CD4-positive, CD25-positive, alpha-beta regulatory T cell (primary cell): ENCODE measurements around the gene PLCB1. TPM values are rescaled to one million over a fixed set of nuclear protein-coding genes. Genes with fewer than 3 reads are reported as not detected.

ENCODE experiments used
- ATAC-seq, 2 donors: fragments of 150-1000 bp; cut with Tn5 transposase; one replicate each; pipeline ENCODE4 v1.10.0; 2021; ENCODE audit warnings: low read depth in 2 of 2, moderate number of reproducible peaks in 2 of 2, moderate library complexity in 1 of 2
- DNase-seq, 3 donors: peaks; one replicate each; pipeline versions ENCODE4 v3.0.0 to v3.0.0-alpha.2; 2012 to 2022; ENCODE audit warnings: mixed read lengths in 1 of 3
- H3K27ac ChIP-seq: one replicate; pipeline ENCODE4 v1.7.0; 2013; ENCODE audit warnings: mild to moderate bottlenecking, low read length; ENCODE audit not compliant: insufficient read depth, poor library complexity, severe bottlenecking
- H3K27me3 ChIP-seq: one replicate; pipeline ENCODE4 v1.7.0; 2013; ENCODE audit warnings: low read length; ENCODE audit not compliant: control insufficient read depth, insufficient read depth
- H3K36me3 ChIP-seq: one replicate; pipeline ENCODE4 v1.7.0; 2013; ENCODE audit warnings: mild to moderate bottlenecking, low read length, moderate library complexity; ENCODE audit not compliant: control insufficient read depth, insufficient read depth
- H3K4me1 ChIP-seq: 2 replicates; pipeline ENCODE4 v1.7.0; 2013; ENCODE audit warnings: mild to moderate bottlenecking, low read length; ENCODE audit not compliant: insufficient read depth, control insufficient read depth, poor library complexity, severe bottlenecking
- H3K4me3 ChIP-seq: one replicate; pipeline ENCODE4 v1.7.0; 2013; ENCODE audit warnings: low read depth, mild to moderate bottlenecking, low read length, moderate library complexity
- H3K9me3 ChIP-seq, 2 experiments: 1 replicate in 1 of 2; 2 replicates in 1 of 2; pipeline ENCODE4 v1.7.0; 2013; ENCODE audit warnings: low read length in 2 of 2, mild to moderate bottlenecking in 1 of 2, moderate library complexity in 1 of 2; ENCODE audit not compliant: control insufficient read depth in 2 of 2
- H3K27ac Mint-ChIP-seq, 3 donors: one replicate each; pipeline ENCODE4 v1.8.0; 2020 to 2022; ENCODE audit warnings: mild to moderate bottlenecking in 3 of 3, mixed read lengths in 3 of 3, moderate library complexity in 2 of 3
- H3K27me3 Mint-ChIP-seq: one replicate; pipeline ENCODE4 v1.8.0; 2022; ENCODE audit warnings: mild to moderate bottlenecking, mixed read lengths
- H3K36me3 Mint-ChIP-seq: one replicate; pipeline ENCODE4 v1.8.0; 2020; ENCODE audit warnings: mixed read lengths
- H3K4me1 Mint-ChIP-seq, 4 donors: one replicate each; pipeline ENCODE4 v1.8.0; 2020 to 2022; ENCODE audit warnings: mixed read lengths in 4 of 4, mild to moderate bottlenecking in 1 of 4
- H3K4me3 Mint-ChIP-seq, 4 donors: one replicate each; pipeline ENCODE4 v1.8.0; 2020 to 2022; ENCODE audit warnings: mild to moderate bottlenecking in 4 of 4, mixed read lengths in 4 of 4, moderate library complexity in 3 of 4
- H3K9me3 Mint-ChIP-seq, 7 donors: one replicate each; pipeline ENCODE4 v1.8.0; 2020 to 2022; ENCODE audit warnings: mixed read lengths in 7 of 7, mild to moderate bottlenecking in 3 of 7, moderate library complexity in 2 of 7
- polyA plus RNA-seq, 4 donors: library from polyadenylated mRNA; unstranded; fragments of 300-500 nt; fragmentation: Illumina TruSeq; gene quantifications; one replicate each; pipeline ENCODE4 v1.2.3, GENCODE V29; 2021
- total RNA-seq: library from RNA; stranded (reverse); gene quantifications from one replicate; pipeline ENCODE4 v1.2.3, GENCODE V29; 2022

PLCB1 gene
- total and polyA plus RNA-seq, 5 donors from 2014 or later = 0.17 to 1.8 (median 0.44) TPM; not detected in 2

DNA sequence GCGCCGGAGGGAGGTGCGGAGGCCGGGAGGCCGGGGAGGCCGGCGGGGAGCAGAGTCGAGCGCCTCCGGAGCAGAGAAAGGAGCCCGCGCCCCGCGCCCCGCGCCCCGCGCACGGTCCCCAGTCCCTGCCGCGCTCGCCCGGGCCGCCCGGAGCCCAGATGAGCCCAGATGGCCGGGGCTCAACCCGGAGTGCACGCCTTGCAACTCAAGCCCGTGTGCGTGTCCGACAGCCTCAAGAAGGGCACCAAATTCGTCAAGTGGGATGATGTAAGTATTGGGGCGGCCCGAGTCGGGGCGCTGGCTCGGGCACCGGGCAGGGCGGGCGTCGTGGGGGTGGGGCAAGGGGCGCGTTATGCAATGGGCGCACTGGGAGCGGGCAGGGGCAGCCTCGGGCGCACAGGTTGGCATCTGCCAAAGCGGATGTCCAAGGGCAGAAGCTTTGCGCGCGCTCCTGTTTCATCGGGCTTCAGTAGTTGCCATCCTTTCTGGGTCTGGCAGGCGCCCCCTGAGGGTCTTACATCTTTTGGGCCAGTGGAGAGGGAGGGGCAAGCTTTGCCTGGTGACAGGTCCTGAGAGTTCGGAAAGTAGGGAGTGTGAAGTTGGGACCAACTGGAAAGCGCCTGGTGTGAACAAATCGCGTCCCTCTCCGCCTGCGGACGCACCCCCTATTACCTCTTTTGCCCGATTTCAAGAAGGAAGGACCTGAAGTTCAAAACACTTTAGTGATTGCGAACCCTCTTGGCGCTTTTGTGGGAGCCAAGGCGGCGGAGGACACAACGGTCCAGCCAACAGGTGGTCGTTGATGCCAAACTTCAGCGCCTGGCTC lies 631 bp downstream of the PLCB1 start:
- no peaks in the 10 kb centered on the region for H3K36me3 Mint-ChIP-seq
- DNase-seq = peak in 1 of 3 donors; percentile 9

DNA sequence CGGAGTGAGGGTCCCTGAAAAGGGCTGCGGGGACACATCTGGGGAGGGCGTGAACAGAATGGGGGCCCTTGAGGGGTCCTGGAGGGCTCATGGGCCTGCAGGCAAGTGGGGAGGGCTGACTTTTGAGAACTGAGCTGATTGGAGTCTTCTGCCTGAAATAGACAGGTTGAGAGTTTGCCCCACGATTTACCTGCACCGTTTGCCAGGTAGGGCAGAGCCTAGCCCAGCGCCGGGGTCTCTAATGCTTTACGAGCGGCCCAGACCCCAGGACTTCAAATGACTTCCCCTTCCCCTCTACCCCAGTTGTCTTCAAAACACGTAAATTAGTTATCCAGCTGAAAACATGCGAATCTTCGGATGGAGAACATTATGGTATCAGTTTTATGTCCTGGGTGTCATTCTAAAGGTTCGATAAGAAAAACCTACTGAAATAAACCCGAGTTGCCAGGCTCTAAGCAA lies 1.3 kb downstream of the PLCB1 start:
- no peaks in the 10 kb centered on the region for H3K9me3 ChIP-seq
- Mint-ChIP-seq H3K27ac (no peak overlapping the region), H3K36me3 (no peaks in the 10 kb centered on the region), H3K9me3 (peaks cover 0 to 5% (median 0%) of the 10 kb centered on the region in 7 donors), H3K27me3 (peaks cover 52% of the 10 kb centered on the region), H3K4me3 (peak overlapping the region in 3 of 4 donors; percentile 21 to 66 (median 38)), H3K4me1 (peaks cover 0 to 13% (median 0%) of the 10 kb centered on the region in 4 donors)
- no peaks in the 10 kb centered on the region for H3K36me3 ChIP-seq
- H3K27ac ChIP-seq = no peak overlapping the region
- H3K27me3 ChIP-seq = peaks cover 7% of the 10 kb centered on the region
- ATAC-seq (no peak), DNase-seq (no peak)
- H3K4me1 ChIP-seq = peaks cover 4% of the 10 kb centered on the region
- H3K4me3 ChIP-seq = no peak overlapping the region

More for the DNA sequence above, 631 bp downstream of the PLCB1 start:
- no peak overlapping the region for H3K4me3 ChIP-seq
- ATAC-seq = peak; percentile 5 to 20
- peaks cover 4% of the 10 kb centered on the region for H3K4me1 ChIP-seq
- peaks cover 56% of the 10 kb centered on the region for H3K27me3 Mint-ChIP-seq
- H3K9me3 Mint-ChIP-seq = peaks cover 0 to 5% (median 0%) of the 10 kb centered on the region in 7 donors
- no peaks in the 10 kb centered on the region for H3K36me3 ChIP-seq
- H3K27me3 ChIP-seq = peaks cover 7% of the 10 kb centered on the region
- H3K27ac ChIP-seq = no peak overlapping the region
- no peak overlapping the region for H3K27ac Mint-ChIP-seq
- peak overlapping the region in 2 of 4 donors; percentile 54 to 66 for H3K4me3 Mint-ChIP-seq
- no peaks in the 10 kb centered on the region for H3K9me3 ChIP-seq
- H3K4me1 Mint-ChIP-seq = peaks cover 0 to 13% (median 0%) of the 10 kb centered on the region in 4 donors

DNA sequence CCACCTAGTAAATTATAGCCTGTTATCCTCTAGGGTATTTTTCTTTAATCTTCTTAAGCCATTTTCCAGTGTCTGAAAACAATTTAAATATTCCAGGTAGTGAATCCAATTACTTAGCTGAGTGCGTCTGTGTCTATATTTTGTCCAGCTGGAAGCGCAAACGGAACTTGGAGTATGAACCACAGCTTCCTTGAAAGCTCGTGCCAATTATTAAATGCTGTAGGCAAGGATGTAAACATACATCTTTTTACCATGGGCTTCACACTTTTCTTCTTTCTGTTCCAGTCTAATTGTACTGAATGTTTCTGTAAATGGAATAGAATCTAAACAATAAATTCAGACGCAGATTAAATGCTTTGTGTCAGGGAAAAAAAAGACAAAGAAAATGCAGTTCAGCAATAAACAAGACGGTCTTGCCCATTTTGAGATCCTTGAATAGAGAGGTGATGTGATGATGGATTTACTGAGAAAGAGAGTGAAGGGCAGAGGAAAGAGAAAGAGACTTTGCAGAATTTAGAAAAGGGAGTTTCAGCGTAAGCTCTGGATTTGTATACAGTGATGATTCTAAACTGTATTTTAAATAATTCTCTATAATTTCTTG lies 1.9 kb downstream of the PLCB1 start:
- no peak for ATAC-seq
- H3K27ac ChIP-seq = no peak overlapping the region

DNA sequence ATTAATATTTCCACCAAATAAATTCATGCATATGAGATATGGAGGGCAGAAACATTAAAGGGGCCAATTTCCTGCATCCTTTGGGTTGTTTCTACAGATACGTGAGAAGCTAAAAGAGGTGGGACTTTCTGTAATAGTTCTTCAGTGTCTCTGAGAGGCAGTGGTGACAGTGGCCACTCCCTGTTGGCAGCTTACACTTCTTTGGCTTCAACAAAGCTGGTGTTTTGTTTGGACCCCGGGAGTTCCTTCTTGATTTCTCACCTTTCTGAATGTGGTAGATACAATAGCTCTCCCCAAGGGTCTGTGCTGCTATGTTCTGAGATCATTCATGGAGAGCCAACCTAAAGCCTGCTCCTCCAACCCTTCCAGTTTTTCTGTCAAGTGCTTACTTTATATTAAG lies 7.8 kb downstream of the PLCB1 start:
- Mint-ChIP-seq H3K27ac (no peak overlapping the region), H3K9me3 (peaks cover 0 to 7% (median 0%) of the 10 kb centered on the region in 7 donors), H3K4me1 (no peaks in the 10 kb centered on the region), H3K4me3 (no peak overlapping the region), H3K36me3 (no peaks in the 10 kb centered on the region), H3K27me3 (peaks cover 17% of the 10 kb centered on the region)
- ATAC-seq (no peak), DNase-seq (no peak)
- H3K9me3 ChIP-seq = no peaks in the 10 kb centered on the region
- no peak overlapping the region for H3K27ac ChIP-seq
- no peaks in the 10 kb centered on the region for H3K27me3 ChIP-seq
- no peaks in the 10 kb centered on the region for H3K36me3 ChIP-seq
- H3K4me1 ChIP-seq = no peaks in the 10 kb centered on the region
- H3K4me3 ChIP-seq = no peak overlapping the region

More for the DNA sequence above, 1.9 kb downstream of the PLCB1 start:
- Histone ChIP-seq H3K36me3 (no peaks in the 10 kb centered on the region), H3K27me3 (peaks cover 5% of the 10 kb centered on the region), H3K4me3 (no peak overlapping the region), H3K9me3 (no peaks in the 10 kb centered on the region), H3K4me1 (peaks cover 4% of the 10 kb centered on the region)
- DNase-seq = no peak
- H3K36me3 Mint-ChIP-seq = no peaks in the 10 kb centered on the region
- H3K4me1 Mint-ChIP-seq = peaks cover 0 to 13% (median 0%) of the 10 kb centered on the region in 4 donors
- no peak overlapping the region for H3K4me3 Mint-ChIP-seq
- peaks cover 0 to 5% (median 0%) of the 10 kb centered on the region in 7 donors for H3K9me3 Mint-ChIP-seq
- no peak overlapping the region for H3K27ac Mint-ChIP-seq
- H3K27me3 Mint-ChIP-seq = peaks cover 52% of the 10 kb centered on the region

DNA sequence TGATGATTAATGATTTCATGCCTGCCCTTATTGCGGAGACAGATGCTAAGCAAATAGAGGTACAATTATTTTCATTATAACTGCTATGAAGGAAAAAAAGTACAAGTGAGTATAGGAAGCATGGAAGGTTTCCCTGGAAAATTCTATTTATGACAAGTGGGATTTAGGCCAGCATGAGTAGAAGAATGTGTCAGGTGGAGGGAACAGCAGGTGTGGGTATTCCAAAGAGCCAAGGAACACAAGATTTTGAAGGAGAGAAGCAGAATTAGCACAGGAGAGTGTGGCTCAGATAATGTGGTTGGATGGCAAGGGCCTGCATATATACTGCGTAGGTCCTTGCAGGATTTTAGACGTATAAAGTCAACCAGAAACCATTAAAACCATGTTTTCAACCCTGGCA lies 11.4 kb downstream of the PLCB1 start:
- Histone ChIP-seq H3K4me3 (no peak overlapping the region), H3K36me3 (no peaks in the 10 kb centered on the region), H3K27ac (no peak overlapping the region), H3K4me1 (no peaks in the 10 kb centered on the region), H3K27me3 (no peaks in the 10 kb centered on the region), H3K9me3 (no peaks in the 10 kb centered on the region)
- Mint-ChIP-seq H3K4me3 (no peak overlapping the region), H3K4me1 (no peaks in the 10 kb centered on the region), H3K9me3 (peaks cover 0 to 4% (median 0%) of the 10 kb centered on the region in 7 donors), H3K27me3 (peaks cover 9% of the 10 kb centered on the region), H3K27ac (no peak overlapping the region), H3K36me3 (no peaks in the 10 kb centered on the region)
- ATAC-seq (no peak), DNase-seq (no peak)

DNA sequence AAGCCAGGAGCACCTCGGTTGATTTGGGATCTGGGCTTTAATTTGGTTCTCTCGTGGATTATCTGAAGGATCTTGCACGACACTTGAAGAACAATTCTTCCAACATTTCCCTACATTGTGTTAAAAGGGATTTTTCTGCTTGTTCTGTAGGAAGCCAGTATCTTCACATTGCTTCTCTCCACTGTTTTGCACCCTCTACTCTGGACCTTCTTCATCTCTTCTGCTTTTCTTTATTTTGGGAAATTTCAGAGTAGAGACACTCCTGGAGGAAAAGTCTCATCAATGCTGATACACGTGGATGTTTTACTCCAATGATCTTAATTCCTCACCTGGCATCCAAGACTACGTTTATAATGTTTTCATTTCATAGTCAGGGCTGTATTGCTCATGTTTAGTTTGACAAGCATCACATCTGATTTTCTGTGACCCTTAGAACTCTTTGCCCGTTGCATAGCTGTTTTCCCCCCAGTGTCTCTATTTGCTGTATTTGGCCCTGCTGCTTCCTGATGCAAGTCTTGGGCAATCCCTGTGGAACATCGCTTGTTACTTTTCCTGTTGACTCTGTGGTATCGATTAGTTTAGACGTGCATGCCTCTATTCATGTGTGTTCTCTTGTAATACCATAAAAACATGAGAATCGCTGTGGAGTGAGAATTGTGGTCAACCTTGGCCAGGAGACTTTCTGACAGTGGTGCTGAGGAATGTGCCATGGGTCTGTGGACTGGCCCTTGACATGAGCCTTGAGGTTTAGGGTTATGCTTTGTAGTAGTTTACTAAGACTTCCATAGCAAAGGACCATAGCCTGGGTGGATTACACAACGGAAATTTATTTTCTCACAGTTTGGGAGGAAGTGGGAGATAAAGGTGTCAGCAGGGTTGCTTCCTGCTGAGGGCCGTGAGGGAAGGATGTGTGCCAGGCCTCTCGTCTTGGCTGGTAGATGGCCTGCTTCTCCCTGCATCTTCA lies 12.5 kb downstream of the PLCB1 start:
- DNase-seq (no peak), ATAC-seq (no peak)
- H3K27ac Mint-ChIP-seq = no peak overlapping the region
- Histone ChIP-seq H3K4me1 (no peaks in the 10 kb centered on the region), H3K27me3 (no peaks in the 10 kb centered on the region), H3K36me3 (no peaks in the 10 kb centered on the region), H3K27ac (no peak overlapping the region), H3K9me3 (no peaks in the 10 kb centered on the region), H3K4me3 (no peak overlapping the region)
- H3K4me3 Mint-ChIP-seq = no peak overlapping the region
- H3K9me3 Mint-ChIP-seq = peaks cover 0 to 4% (median 0%) of the 10 kb centered on the region in 7 donors
- H3K27me3 Mint-ChIP-seq = peaks cover 7% of the 10 kb centered on the region
- no peaks in the 10 kb centered on the region for H3K4me1 Mint-ChIP-seq
- no peaks in the 10 kb centered on the region for H3K36me3 Mint-ChIP-seq
